GM19193 (cell line): ENCODE measurements around the gene MICU2.

ENCODE experiments used
- POLR2A ChIP-seq: IDR thresholded peaks from 4 replicates; pipeline ENCODE4 v1.6.1; 2011; ENCODE audit not compliant: insufficient read depth, insufficient read length; ENCODE audit errors: extremely low read depth

The MICU2 gene

GRCh38 chr13:21478881-21479808 lies 124.8 kb downstream of the MICU2 start:
- no peak for TF ChIP-seq POLR2A

- TF ChIP-seq POLR2A = no peak
These were observed 127.0 kb downstream of the MICU2 start for GRCh38 chr13:21476893-21477472.

GRCh38 chr13:21475115-21475514 lies 128.9 kb downstream of the MICU2 start:
- TF ChIP-seq POLR2A = no peak

- no peak for TF ChIP-seq POLR2A
These were observed 133.2 kb downstream of the MICU2 start for GRCh38 chr13:21470785-21471184.

- TF ChIP-seq POLR2A = no peak
These were observed 137.4 kb downstream of the MICU2 start for GRCh38 chr13:21466527-21466926.

GRCh38 chr13:21465710-21466160 lies 138.2 kb downstream of the MICU2 start:
- no peak for TF ChIP-seq POLR2A

GRCh38 chr13:21463424-21463823 lies 140.5 kb downstream of the MICU2 start:
- TF ChIP-seq POLR2A = no peak

- TF ChIP-seq POLR2A = no peak
These were observed 142.8 kb downstream of the MICU2 start for GRCh38 chr13:21461131-21461530.

- TF ChIP-seq POLR2A = peak; percentile 69
These were observed 144.9 kb downstream of the MICU2 start, which contains the start of gene ZDHHC20 for GRCh38 chr13:21458813-21459701. Gene ZDHHC20, minus strand, starts transcription at chr13:21459303. Its CDS starts 132 bp downstream, at chr13:21459171.

GRCh38 chr13:21458451-21458812 lies 145.5 kb downstream of the MICU2 start:
- TF ChIP-seq POLR2A = no peak

GRCh38 chr13:21453387-21454081 lies 150.4 kb downstream of the MICU2 start:
- TF ChIP-seq POLR2A = no peak

GRCh38 chr13:21450936-21451335 lies 153.0 kb downstream of the MICU2 start:
- no peak for TF ChIP-seq POLR2A

GRCh38 chr13:21446656-21447055 lies 157.3 kb downstream of the MICU2 start:
- TF ChIP-seq POLR2A = no peak

GRCh38 chr13:21445759-21446158 lies 158.2 kb downstream of the MICU2 start:
- no peak for TF ChIP-seq POLR2A
